ENCODE measurements around the gene RENBP. TPM values are rescaled to one million over a fixed set of nuclear protein-coding genes. Genes with fewer than 3 reads are reported as not detected.

RENBP gene
- total and polyA plus RNA-seq, 9 of the 15 experiments (the other 6 are each of a cell fraction or from before 2014, with no cell fraction given) = 0.07 to 14.8 (median 10.6) TPM; not detected in 1

- TF ChIP-seq CC2D1A (IDR thresholded peaks at IDR 0.05) (no peak), RBM15 (IDR thresholded peaks at IDR 0.05; ENCODE audit: insufficient read depth, low read length) (no peak), NRF1 (conservative IDR thresholded peaks at IDR 0.05 in 1 of 2, IDR thresholded peaks at IDR 0.05 in 1 of 2) (peak; percentile 39 to 42; a peak in 2 of 4 replicates), SNRNP70 (optimal IDR thresholded peaks at IDR 0.05; ENCODE audit: low read depth, low read length) (no peak), VEZF1 (CRISPR knock-in tag; IDR thresholded peaks at IDR 0.05) (peak; percentile 90), THRAP3 (IDR thresholded peaks at IDR 0.05; ENCODE audit: borderline replicate concordance) (no peak), KDM1A (IDR thresholded peaks at IDR 0.05) (peak in 1 of 2 experiments; percentile 45; a peak in 2 of 4 replicates), ZNF507 (tag; conservative IDR thresholded peaks at IDR 0.05) (no peak), CEBPG (CRISPR knock-in tag; IDR thresholded peaks at IDR 0.05) (peak; percentile 65; the same call in 1 of the 2 replicates), CEBPG (tag; conservative IDR thresholded peaks at IDR 0.05 in 1 of 2, IDR thresholded peaks at IDR 0.05 in 1 of 2) (peak; percentile 40 to 56), MAX (CRISPR knock-in tag; IDR thresholded peaks at IDR 0.05) (peak; percentile 16; the same call in 1 of the 2 replicates), MEIS2 (IDR thresholded peaks at IDR 0.05; ENCODE audit: partially characterized antibody) (no peak), BHLHE40 (IDR thresholded peaks at IDR 0.05; ENCODE audit: low read length) (peak; percentile 92), ZNF23 (CRISPR knock-in tag; IDR thresholded peaks at IDR 0.05) (no peak)
- TF ChIP-seq, protein P1, sequence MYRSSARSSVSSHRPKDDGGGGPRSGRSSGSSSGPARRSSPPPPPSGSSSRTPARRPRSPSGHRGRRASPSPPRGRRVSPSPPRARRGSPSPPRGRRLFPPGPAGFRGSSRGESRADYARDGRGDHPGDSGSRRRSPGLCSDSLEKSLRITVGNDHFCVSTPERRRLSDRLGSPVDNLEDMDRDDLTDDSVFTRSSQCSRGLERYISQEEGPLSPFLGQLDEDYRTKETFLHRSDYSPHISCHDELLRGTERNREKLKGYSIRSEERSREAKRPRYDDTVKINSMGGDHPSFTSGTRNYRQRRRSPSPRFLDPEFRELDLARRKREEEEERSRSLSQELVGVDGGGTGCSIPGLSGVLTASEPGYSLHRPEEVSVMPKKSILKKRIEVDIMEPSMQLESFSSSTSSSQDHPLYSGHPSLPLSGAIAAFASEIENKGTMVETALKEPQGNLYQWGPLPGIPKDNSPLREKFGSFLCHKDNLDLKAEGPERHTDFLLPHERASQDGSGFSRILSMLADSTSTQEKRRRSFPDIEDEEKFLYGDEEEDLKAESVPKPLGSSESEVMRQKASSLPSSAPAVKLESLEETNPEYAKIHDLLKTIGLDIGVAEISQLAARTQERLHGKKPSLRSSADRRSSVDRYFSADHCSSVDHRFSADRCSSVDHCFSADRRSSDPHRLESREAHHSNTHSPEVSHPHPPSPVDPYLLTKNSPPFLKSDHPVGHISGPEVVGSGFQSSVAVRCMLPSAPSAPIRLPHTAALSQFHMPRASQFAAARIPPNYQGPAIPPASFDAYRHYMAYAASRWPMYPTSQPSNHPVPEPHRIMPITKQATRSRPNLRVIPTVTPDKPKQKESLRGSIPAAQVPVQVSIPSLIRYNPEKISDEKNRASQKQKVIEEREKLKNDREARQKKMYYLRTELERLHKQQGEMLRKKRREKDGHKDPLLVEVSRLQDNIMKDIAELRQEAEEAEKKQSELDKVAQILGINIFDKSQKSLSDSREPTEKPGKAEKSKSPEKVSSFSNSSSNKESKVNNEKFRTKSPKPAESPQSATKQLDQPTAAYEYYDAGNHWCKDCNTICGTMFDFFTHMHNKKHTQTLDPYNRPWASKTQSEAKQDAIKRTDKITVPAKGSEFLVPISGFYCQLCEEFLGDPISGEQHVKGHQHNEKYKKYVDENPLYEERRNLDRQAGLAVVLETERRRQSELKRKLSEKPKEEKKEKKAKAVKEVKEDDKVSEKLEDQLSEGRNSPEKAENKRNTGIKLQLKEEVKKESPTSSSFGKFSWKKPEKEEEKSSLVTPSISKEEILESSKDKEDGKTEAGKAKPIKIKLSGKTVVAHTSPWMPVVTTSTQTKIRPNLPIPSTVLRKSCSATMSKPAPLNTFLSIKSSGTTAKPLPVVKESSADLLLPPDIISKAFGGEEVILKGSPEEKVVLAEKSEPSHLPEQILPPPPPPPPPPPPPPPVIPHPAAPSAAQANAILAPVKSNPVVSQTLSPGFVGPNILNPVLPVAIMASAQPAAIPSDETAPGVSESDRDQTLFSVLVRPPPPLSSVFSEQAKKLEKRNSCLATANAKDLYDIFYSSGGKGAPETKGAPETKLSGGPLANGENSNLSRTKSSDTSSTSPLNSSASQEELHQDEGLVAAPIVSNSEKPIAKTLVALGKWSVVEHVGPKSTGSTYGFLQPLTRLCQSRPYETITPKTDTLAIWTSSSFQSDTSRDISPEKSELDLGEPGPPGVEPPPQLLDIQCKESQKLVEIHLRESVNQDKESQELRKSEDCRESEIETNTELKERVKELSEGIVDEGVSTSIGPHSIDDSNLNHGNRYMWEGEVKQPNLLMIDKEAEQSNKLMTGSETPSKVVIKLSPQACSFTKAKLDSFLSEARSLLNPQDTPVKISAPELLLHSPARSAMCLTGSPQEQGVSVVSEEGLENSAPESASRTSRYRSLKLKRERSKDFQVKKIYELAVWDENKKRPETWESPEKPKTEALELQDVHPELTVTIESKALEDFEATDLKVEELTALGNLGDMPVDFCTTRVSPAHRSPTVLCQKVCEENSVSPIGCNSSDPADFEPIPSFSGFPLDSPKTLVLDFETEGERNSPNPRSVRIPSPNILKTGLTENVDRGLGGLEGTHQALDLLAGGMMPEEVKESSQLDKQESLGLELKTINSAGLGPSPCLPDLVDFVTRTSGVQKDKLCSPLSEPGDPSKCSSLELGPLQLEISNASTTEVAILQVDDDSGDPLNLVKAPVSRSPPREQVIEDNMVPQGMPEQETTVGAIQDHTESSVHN (IDR thresholded peaks at IDR 0.05; ENCODE audit: borderline replicate concordance in 1 of 2, low read depth in 1 of 2) = peak in 1 of 2 experiments; percentile 36; a peak in 1 of 4 replicates
- TF ChIP-seq, protein P2, sequence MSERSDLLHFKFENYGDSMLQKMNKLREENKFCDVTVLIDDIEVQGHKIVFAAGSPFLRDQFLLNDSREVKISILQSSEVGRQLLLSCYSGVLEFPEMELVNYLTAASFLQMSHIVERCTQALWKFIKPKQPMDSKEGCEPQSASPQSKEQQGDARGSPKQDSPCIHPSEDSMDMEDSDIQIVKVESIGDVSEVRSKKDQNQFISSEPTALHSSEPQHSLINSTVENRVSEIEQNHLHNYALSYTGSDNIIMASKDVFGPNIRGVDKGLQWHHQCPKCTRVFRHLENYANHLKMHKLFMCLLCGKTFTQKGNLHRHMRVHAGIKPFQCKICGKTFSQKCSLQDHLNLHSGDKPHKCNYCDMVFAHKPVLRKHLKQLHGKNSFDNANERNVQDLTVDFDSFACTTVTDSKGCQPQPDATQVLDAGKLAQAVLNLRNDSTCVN (CRISPR knock-in tag; IDR thresholded peaks at IDR 0.05) = peak; percentile 88
These were observed 43.4 kb downstream of the RENBP start (continued) for GRCh38 chrX:153900831-153901752.
